Vagina (tissue), 2 donors: ENCODE results near the gene MPC1.

ENCODE experiments used
- POLR2A ChIP-seq, 2 donors: fragments of 450-650 bp; IDR thresholded peaks; one replicate each; pipeline ENCODE4 v1.6.1; 2017; ENCODE audit warnings: antibody characterized with exemption in 2 of 2, mild to moderate bottlenecking in 2 of 2, moderate library complexity in 2 of 2
- POLR2AphosphoS5 ChIP-seq, 2 donors: sonication (generic); formaldehyde crosslinking; IDR thresholded peaks; one replicate each; pipeline ENCODE4 v1.9.0; 2017; ENCODE audit warnings: antibody characterized with exemption in 2 of 2, mild to moderate bottlenecking in 2 of 2, low read depth in 1 of 2; ENCODE audit not compliant: insufficient read depth in 1 of 2
- TF ChIP-seq, protein P1 (sequence below), 3 experiments: fragments of 450-650 bp in 2 of 3; fragments of 200-600 bp in 1 of 3; sonication (generic) in 1 of 3; IDR thresholded peaks; one replicate each; pipeline ENCODE4 v1.5.1; 2017 to 2019; ENCODE audit warnings: antibody characterized with exemption in 3 of 3, mild to moderate bottlenecking in 2 of 3, moderate library complexity in 2 of 3

DNA sequence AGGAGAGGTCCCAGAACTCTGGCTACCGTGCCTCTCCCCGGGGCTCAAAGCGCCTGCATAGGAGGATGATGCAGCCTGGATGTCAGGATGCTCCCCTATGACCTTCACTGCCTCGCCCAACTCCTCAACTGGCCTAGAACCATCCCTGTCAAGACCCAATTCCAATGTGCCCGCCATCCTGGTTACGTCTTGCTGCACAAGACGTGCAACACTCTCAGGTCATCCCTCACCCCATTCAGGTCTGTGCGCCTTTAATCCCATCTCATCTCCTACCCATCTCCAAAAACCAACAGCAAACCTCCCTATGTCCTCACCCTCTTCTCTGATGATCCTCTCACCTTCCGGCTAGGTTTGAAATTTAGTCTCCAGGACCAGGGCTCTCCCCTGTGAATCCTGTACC is 43.9 kb downstream of the MPC1 start:
- TF ChIP-seq, protein P1, sequence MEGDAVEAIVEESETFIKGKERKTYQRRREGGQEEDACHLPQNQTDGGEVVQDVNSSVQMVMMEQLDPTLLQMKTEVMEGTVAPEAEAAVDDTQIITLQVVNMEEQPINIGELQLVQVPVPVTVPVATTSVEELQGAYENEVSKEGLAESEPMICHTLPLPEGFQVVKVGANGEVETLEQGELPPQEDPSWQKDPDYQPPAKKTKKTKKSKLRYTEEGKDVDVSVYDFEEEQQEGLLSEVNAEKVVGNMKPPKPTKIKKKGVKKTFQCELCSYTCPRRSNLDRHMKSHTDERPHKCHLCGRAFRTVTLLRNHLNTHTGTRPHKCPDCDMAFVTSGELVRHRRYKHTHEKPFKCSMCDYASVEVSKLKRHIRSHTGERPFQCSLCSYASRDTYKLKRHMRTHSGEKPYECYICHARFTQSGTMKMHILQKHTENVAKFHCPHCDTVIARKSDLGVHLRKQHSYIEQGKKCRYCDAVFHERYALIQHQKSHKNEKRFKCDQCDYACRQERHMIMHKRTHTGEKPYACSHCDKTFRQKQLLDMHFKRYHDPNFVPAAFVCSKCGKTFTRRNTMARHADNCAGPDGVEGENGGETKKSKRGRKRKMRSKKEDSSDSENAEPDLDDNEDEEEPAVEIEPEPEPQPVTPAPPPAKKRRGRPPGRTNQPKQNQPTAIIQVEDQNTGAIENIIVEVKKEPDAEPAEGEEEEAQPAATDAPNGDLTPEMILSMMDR (IDR thresholded peaks at IDR 0.05) = no peak
- TF ChIP-seq POLR2A (IDR thresholded peaks at IDR 0.05) (no peak), POLR2AphosphoS5 (IDR thresholded peaks at IDR 0.05; ENCODE audit: insufficient read depth in 1 of 2, low read depth in 1 of 2) (no peak)
